Suprapubic skin (tissue), 4 donors: ENCODE measurements around the gene TBC1D5. TPM values are rescaled to one million over a fixed set of nuclear protein-coding genes. Genes with fewer than 3 reads are reported as not detected.

Source experiments
- DNase-seq, 2 donors: peaks; one replicate each; pipeline ENCODE4 v3.0.0-alpha.2; 2019; ENCODE audit warnings: low spot score in 2 of 2
- H3K27ac ChIP-seq: fragments of 200-600 bp; sonication (generic); one replicate; pipeline ENCODE4 v1.5.1; 2019
- H3K27me3 ChIP-seq: fragments of 200-600 bp; sonication (generic); one replicate; pipeline ENCODE4 v1.5.1; 2019
- H3K36me3 ChIP-seq: fragments of 200-600 bp; sonication (generic); one replicate; pipeline ENCODE4 v1.5.1; 2019
- H3K4me1 ChIP-seq: fragments of 200-600 bp; sonication (generic); one replicate; pipeline ENCODE4 v1.5.1; 2019
- H3K4me3 ChIP-seq: fragments of 200-600 bp; sonication (generic); one replicate; pipeline ENCODE4 v1.5.1; 2019; ENCODE audit warnings: mild to moderate bottlenecking
- H3K9me3 ChIP-seq: fragments of 200-600 bp; sonication (generic); one replicate; pipeline ENCODE4 v1.5.1; 2019
- CTCF ChIP-seq, 2 donors: fragments of 200-600 bp in 1 of 2; fragments of 450-650 bp in 1 of 2; sonication (generic) in 1 of 2; IDR thresholded peaks; one replicate each; pipeline ENCODE4 v1.5.1; 2016 to 2019; ENCODE audit warnings: antibody characterized with exemption in 2 of 2, mild to moderate bottlenecking in 1 of 2, moderate library complexity in 1 of 2
- EP300 ChIP-seq: sonication (generic); formaldehyde crosslinking; IDR thresholded peaks from one replicate; pipeline ENCODE4 v1.6.1; 2017; ENCODE audit warnings: antibody characterized with exemption
- POLR2A ChIP-seq, 2 donors: fragments of 450-650 bp; IDR thresholded peaks; one replicate each; pipeline ENCODE4 v1.6.1; 2017; ENCODE audit warnings: antibody characterized with exemption in 2 of 2, mild to moderate bottlenecking in 2 of 2, moderate library complexity in 2 of 2
- POLR2AphosphoS5 ChIP-seq, 3 donors: sonication (generic); formaldehyde crosslinking; IDR thresholded peaks; one replicate each; pipeline ENCODE4 v1.6.1; 2017; ENCODE audit warnings: antibody characterized with exemption in 3 of 3
- WGBS: methylation state at CpG from one replicate; pipeline ENCODE4 v1.1.5; 2018; 5-methylcytosine and 5-hydroxymethylcytosine counted together
- total RNA-seq, 4 donors: library from RNA; depleted of rRNA; stranded (reverse); fragments of >200 nt; gene quantifications; one replicate each; pipeline ENCODE4 v1.1.0, GENCODE V29; 2016

The TBC1D5 gene
- total RNA-seq, 4 donors from 2014 or later: 66.4 to 98.5 (median 79.9) TPM

- DNase-seq: peak in 1 of 2 donors; percentile 35
- TF ChIP-seq EP300 (no peak), POLR2A (IDR thresholded peaks at IDR 0.05) (no peak), CTCF (IDR thresholded peaks at IDR 0.05) (no peak), POLR2AphosphoS5 (IDR thresholded peaks at IDR 0.05) (no peak)
- H3K27ac ChIP-seq: no peak overlapping the region
- H3K9me3 ChIP-seq: peaks cover 14% of the 10 kb centered on the region
- H3K27me3 ChIP-seq: no peaks in the 10 kb centered on the region
- no peaks in the 10 kb centered on the region for H3K4me1 ChIP-seq
- 100% methylated on average over 1 of the region's 1 CpG for WGBS
- no peak overlapping the region for H3K4me3 ChIP-seq
- H3K36me3 ChIP-seq: peaks cover 83% of the 10 kb centered on the region
Measured at GRCh38 chr3:17155951-17156350, 586.5 kb downstream of the TBC1D5 start.

- Histone ChIP-seq H3K4me3 (no peak overlapping the region), H3K27ac (no peak overlapping the region), H3K36me3 (peaks cover 74% of the 10 kb centered on the region), H3K4me1 (no peaks in the 10 kb centered on the region), H3K9me3 (peaks cover 14% of the 10 kb centered on the region), H3K27me3 (no peaks in the 10 kb centered on the region)
- DNase-seq: peak in 1 of 2 donors; percentile 40
- TF ChIP-seq POLR2A (IDR thresholded peaks at IDR 0.05): no peak
- TF ChIP-seq CTCF (IDR thresholded peaks at IDR 0.05): no peak
- no peak for TF ChIP-seq POLR2AphosphoS5 (IDR thresholded peaks at IDR 0.05)
- no peak for TF ChIP-seq EP300
- WGBS: 91% methylated on average over 10 of the region's 10 CpGs
Measured at GRCh38 chr3:17154941-17155340, 587.5 kb downstream of the TBC1D5 start.

- Histone ChIP-seq H3K27me3 (no peaks in the 10 kb centered on the region), H3K9me3 (peaks cover 14% of the 10 kb centered on the region), H3K36me3 (peaks cover 67% of the 10 kb centered on the region), H3K4me3 (no peak overlapping the region), H3K4me1 (no peaks in the 10 kb centered on the region), H3K27ac (no peak overlapping the region)
- DNase-seq: peak in 1 of 2 donors; percentile 74
- 90% methylated on average over 5 of the region's 5 CpGs for WGBS
- TF ChIP-seq EP300: no peak
- no peak for TF ChIP-seq POLR2A (IDR thresholded peaks at IDR 0.05)
- TF ChIP-seq CTCF (IDR thresholded peaks at IDR 0.05): no peak
- no peak for TF ChIP-seq POLR2AphosphoS5 (IDR thresholded peaks at IDR 0.05)
Measured at GRCh38 chr3:17154221-17154620, 588.2 kb downstream of the TBC1D5 start.

GRCh38 chr3:17153209-17153608 is 589.2 kb downstream of the TBC1D5 start:
- peaks cover 59% of the 10 kb centered on the region for H3K36me3 ChIP-seq
- no peak overlapping the region for H3K4me3 ChIP-seq
- H3K27ac ChIP-seq: no peak overlapping the region
- DNase-seq: no peak
- peaks cover 14% of the 10 kb centered on the region for H3K9me3 ChIP-seq
- H3K27me3 ChIP-seq: no peaks in the 10 kb centered on the region
- no peak for TF ChIP-seq EP300
- TF ChIP-seq POLR2A (IDR thresholded peaks at IDR 0.05): no peak
- H3K4me1 ChIP-seq: no peaks in the 10 kb centered on the region
- whole genome bisulfite sequencing: 96% methylated on average over 4 of the region's 4 CpGs

- Histone ChIP-seq H3K4me3 (no peak overlapping the region), H3K9me3 (peaks cover 14% of the 10 kb centered on the region), H3K4me1 (no peaks in the 10 kb centered on the region), H3K27ac (no peak overlapping the region), H3K27me3 (no peaks in the 10 kb centered on the region), H3K36me3 (peaks cover 47% of the 10 kb centered on the region)
- 84% methylated on average over 12 of the region's 16 CpGs for WGBS
- DNase-seq: peak in 1 of 2 donors; percentile 70
- TF ChIP-seq EP300 (no peak), POLR2A (IDR thresholded peaks at IDR 0.05) (no peak), CTCF (IDR thresholded peaks at IDR 0.05) (no peak), POLR2AphosphoS5 (IDR thresholded peaks at IDR 0.05) (no peak)
Measured at GRCh38 chr3:17151598-17152373, 590.6 kb downstream of the TBC1D5 start.
